HepG2 (cell line): ENCODE data around the gene GPSM1. TPM values are rescaled to one million over a fixed set of nuclear protein-coding genes. Genes with fewer than 3 reads are reported as not detected.

ENCODE experiments used
- ATAC-seq: fragments of 200-7000 bp; cut with Tn5 transposase; 3 replicates; pipeline ENCODE4 v1.9.1; 2020; ENCODE audit warnings: mild to moderate bottlenecking, moderate library complexity
- BruUV-seq: library from RNA; stranded (reverse); fragments of 400-500 nt; replicated peaks from 2 replicates; lab custom pipeline; 2021; lab: Mats Ljungman, UMichigan
- CTCF ChIA-PET: fragments of 300-600 bp; formaldehyde crosslinking; extraction: SDS; loops from one replicate; lab custom pipeline; 2021; ENCODE audit warnings: low total read pairs, inconsistent platforms, low intra/inter-chr PET ratio; lab: Yijun Ruan, JAX
- POLR2A ChIA-PET: fragments of 350-600 bp; sonication (Branson Sonifier 250); formaldehyde crosslinking; loops from one replicate; lab custom pipeline; 2020; ENCODE audit warnings: antibody characterized with exemption, inconsistent platforms; lab: Yijun Ruan, JAX
- DNase-seq: peaks from one replicate; pipeline ENCODE4 v3.0.0-alpha.2; 2015; ENCODE audit warnings: low spot score
- FAIRE-seq: peaks from 3 replicates; lab custom pipeline; 2011; peaks lifted over from hg19 to GRCh38; lab: Jason Lieb, UNC
- H2AFZ ChIP-seq: one replicate; pipeline ENCODE4 v1.6.1; 2011; ENCODE audit warnings: low read length, inconsistent platforms
- H3K27ac ChIP-seq: fragments of 300-600 bp; 3 replicates; pipeline ENCODE4 v1.8.0; 2011; ENCODE audit warnings: mixed run types, mild to moderate bottlenecking, mixed read lengths, low read length, inconsistent platforms; ENCODE audit not compliant: insufficient read depth; ENCODE audit errors: extremely low read length
- H3K27me3 ChIP-seq, 2 experiments: fragments of 200-600 bp in 1 of 2; 2 replicates in 1 of 2; 3 replicates in 1 of 2; pipeline versions ENCODE4 v1.6.0 to v1.8.0; 2011; ENCODE audit warnings: low read length in 2 of 2, mild to moderate bottlenecking in 2 of 2, moderate library complexity in 2 of 2, inconsistent platforms in 1 of 2; ENCODE audit not compliant: insufficient read depth in 2 of 2, control insufficient read depth in 1 of 2
- H3K36me3 ChIP-seq, 2 experiments: fragments of 200-600 bp in 1 of 2; replicated peaks in 1 of 2; 2 replicates in 1 of 2; 3 replicates in 1 of 2; pipeline versions ENCODE4 v1.5.1 to v1.8.0; 2011; ENCODE audit warnings: low read length in 2 of 2, inconsistent platforms in 1 of 2; ENCODE audit not compliant: insufficient read depth in 2 of 2, control insufficient read depth in 1 of 2
- H3K4me1 ChIP-seq: 2 replicates; pipeline ENCODE4 v1.5.1; 2012; ENCODE audit warnings: low read length, inconsistent platforms; ENCODE audit not compliant: insufficient read depth
- H3K4me2 ChIP-seq: 2 replicates; pipeline ENCODE4 v1.6.0; 2011; ENCODE audit warnings: low read depth, low read length, inconsistent platforms
- H3K4me3 ChIP-seq, 3 experiments: fragments of 200-600 bp in 1 of 3; sonication (generic), shearing (Covaris generic) in 1 of 3; replicated peaks in 1 of 3; 2 replicates each; pipeline ENCODE4 v1.5.1; 2011 to 2016; ENCODE audit warnings: low read length in 3 of 3, inconsistent platforms in 2 of 3, low read depth in 2 of 3, mild to moderate bottlenecking in 2 of 3, control low read depth in 1 of 3, mixed read lengths in 1 of 3; ENCODE audit not compliant: insufficient read depth in 1 of 3
- H3K79me2 ChIP-seq: one replicate; pipeline ENCODE4 v1.6.1; 2011; ENCODE audit warnings: low read length, inconsistent platforms; ENCODE audit not compliant: insufficient read depth
- H3K9ac ChIP-seq: 2 replicates; pipeline ENCODE4 v1.6.0; 2011; ENCODE audit warnings: mild to moderate bottlenecking, low read depth, low read length, inconsistent platforms; ENCODE audit not compliant: insufficient read depth
- H3K9me3 ChIP-seq: 2 replicates; pipeline ENCODE4 v1.5.1; 2012; ENCODE audit warnings: mild to moderate bottlenecking, low read length
- H4K20me1 ChIP-seq: 2 replicates; pipeline ENCODE4 v1.6.0; 2011; ENCODE audit warnings: inconsistent platforms, mild to moderate bottlenecking, low read length, moderate library complexity; ENCODE audit not compliant: insufficient read depth
- GMEB1 ChIP-seq: sonication (generic); formaldehyde crosslinking; IDR thresholded peaks from 2 replicates; pipeline ENCODE4 v1.5.1; 2020; ENCODE audit warnings: missing genetic modification reagents, mild to moderate bottlenecking, borderline replicate concordance
- IRF1 ChIP-seq: sonication (generic); formaldehyde crosslinking; IDR thresholded peaks from 2 replicates; pipeline ENCODE4 v1.4.0; 2020; ENCODE audit warnings: low read depth, mild to moderate bottlenecking, missing genetic modification reagents
- NR0B2 ChIP-seq: sonication (generic); formaldehyde crosslinking; IDR thresholded peaks from 2 replicates; pipeline ENCODE4 v1.4.0; 2020; ENCODE audit warnings: mild to moderate bottlenecking, missing genetic modification reagents
- RNF219 ChIP-seq: sonication (generic); formaldehyde crosslinking; IDR thresholded peaks from 2 replicates; pipeline ENCODE4 v1.5.0; 2020; ENCODE audit warnings: mild to moderate bottlenecking, missing genetic modification reagents
- ZNF260 ChIP-seq: sonication (generic); formaldehyde crosslinking; IDR thresholded peaks from 2 replicates; pipeline ENCODE4 v1.4.0; 2020; ENCODE audit warnings: missing genetic modification reagents, low read depth, mild to moderate bottlenecking, borderline replicate concordance
- ZNF280B ChIP-seq: sonication (generic); formaldehyde crosslinking; IDR thresholded peaks from 2 replicates; pipeline ENCODE4 v1.5.0; 2020; ENCODE audit warnings: missing genetic modification reagents, mild to moderate bottlenecking, borderline replicate concordance
- ZNF292 ChIP-seq: sonication (generic); formaldehyde crosslinking; IDR thresholded peaks from 2 replicates; pipeline ENCODE4 v1.8.1; 2022; ENCODE audit warnings: mild to moderate bottlenecking, low read depth, missing genetic modification reagents, borderline replicate concordance
- WGBS: methylation state at CpG from one replicate; pipeline ENCODE4 v1.1.6; 2017; ENCODE audit warnings: low lambda C conversion rate; 5-methylcytosine and 5-hydroxymethylcytosine counted together
- in situ Hi-C: cut with HindIII; loops from 2 replicates; pipeline ENCODE4 v1.10.0; 2017; ENCODE audit warnings: low pct_unique_long_range_greater_than_20kb; ENCODE audit not compliant: extremely low pct_ligation_motif_present
- intact Hi-C: fragments of 100-400 bp; cut with micrococcal nuclease; formaldehyde crosslinking; loops from one replicate; pipeline ENCODE4 v1.10.0; 2022; ENCODE audit not compliant: unreplicated experiment
- polyA plus RNA-seq, 8 experiments: library from polyadenylated mRNA; depleted of rRNA in 3 of 8; stranded (reverse) in 7 of 8; unstranded in 1 of 8; fragments of >200 nt; fragmentation: Illumina TruSeq in 4 of 8; extraction: Trizol in 4 of 8; gene quantifications; 2 replicates each; pipeline versions ENCODE4 v1.2.1 to v1.2.3, GENCODE V29; 2011 to 2016; ENCODE audit warnings: low read depth in 4 of 8, missing spikeins in 1 of 8, mixed read lengths in 1 of 8; ENCODE audit not compliant: insufficient read depth in 1 of 8
- total RNA-seq, 5 experiments: library from RNA; depleted of rRNA; stranded (reverse); fragments of >200 nt; fragmentation: Illumina TruSeq; extraction: Trizol; gene quantifications; 2 replicates each; pipeline ENCODE4 v1.2.3, GENCODE V29; 2016; ENCODE audit warnings: low read depth in 1 of 5

Gene GPSM1
- total and polyA plus RNA-seq, 2 of the 13 experiments (the other 11 are each of a cell fraction or from before 2014, with no cell fraction given) = 1.0 to 2.4 TPM

GRCh38 chr9:136280535-136281315 lies 46.6 kb upstream of the GPSM1 start:
- ATAC-seq (no peak), FAIRE-seq (no peak), DNase-seq (no peak)
- H3K36me3 ChIP-seq = no peaks in the 10 kb centered on the region
- intact Hi-C loops = no loop called here
- no peaks in the 10 kb centered on the region for H3K9me3 ChIP-seq
- no peak overlapping the region for H2AFZ ChIP-seq
- BruUV-seq = no TSS peak
- no peak overlapping the region for H3K9ac ChIP-seq
- TF ChIP-seq IRF1 (CRISPR knock-in tag) (no peak), ZNF292 (CRISPR knock-in tag) (no peak), RNF219 (CRISPR knock-in tag) (no peak), ZNF280B (CRISPR knock-in tag) (no peak), GMEB1 (no peak), NR0B2 (no peak), ZNF260 (no peak)
- no peaks in the 10 kb centered on the region for H3K79me2 ChIP-seq
- peaks cover 13 to 78% of the 10 kb centered on the region in 2 experiments; a peak in 4 of 5 replicates for H3K27me3 ChIP-seq
- no peak overlapping the region for H3K27ac ChIP-seq
- no peak overlapping the region for H3K4me2 ChIP-seq
- ChIA-PET CTCF (no interaction called here), POLR2A (no interaction called here)
- no peaks in the 10 kb centered on the region for H3K4me1 ChIP-seq
- no peak overlapping the region for H3K4me3 ChIP-seq
- WGBS = 20% methylated on average over 14 of the region's 16 CpGs
- in situ Hi-C loops = loop anchor here (10.0 kb wide), 1 partner anchor 106 kb away; no protein-coding TSS in a partner anchor
- 0 out of 2 replicates have a peak, but pooled peaks cover 2% of the 10 kb centered on the region for H4K20me1 ChIP-seq
